IPS DF 19.7 (cell line): ENCODE data around the gene CBFA2T3.
"Not testable (repeated sequence)": the region's sequence is repeated elsewhere in the genome, so short reads cannot be mapped to it uniquely, and the experiment has no call there.

Experiments used
- DNase-seq: peaks from one replicate; pipeline ENCODE4 v3.0.0-alpha.2; 2013; ENCODE audit warnings: low read depth, low spot score

CBFA2T3 gene

DNA sequence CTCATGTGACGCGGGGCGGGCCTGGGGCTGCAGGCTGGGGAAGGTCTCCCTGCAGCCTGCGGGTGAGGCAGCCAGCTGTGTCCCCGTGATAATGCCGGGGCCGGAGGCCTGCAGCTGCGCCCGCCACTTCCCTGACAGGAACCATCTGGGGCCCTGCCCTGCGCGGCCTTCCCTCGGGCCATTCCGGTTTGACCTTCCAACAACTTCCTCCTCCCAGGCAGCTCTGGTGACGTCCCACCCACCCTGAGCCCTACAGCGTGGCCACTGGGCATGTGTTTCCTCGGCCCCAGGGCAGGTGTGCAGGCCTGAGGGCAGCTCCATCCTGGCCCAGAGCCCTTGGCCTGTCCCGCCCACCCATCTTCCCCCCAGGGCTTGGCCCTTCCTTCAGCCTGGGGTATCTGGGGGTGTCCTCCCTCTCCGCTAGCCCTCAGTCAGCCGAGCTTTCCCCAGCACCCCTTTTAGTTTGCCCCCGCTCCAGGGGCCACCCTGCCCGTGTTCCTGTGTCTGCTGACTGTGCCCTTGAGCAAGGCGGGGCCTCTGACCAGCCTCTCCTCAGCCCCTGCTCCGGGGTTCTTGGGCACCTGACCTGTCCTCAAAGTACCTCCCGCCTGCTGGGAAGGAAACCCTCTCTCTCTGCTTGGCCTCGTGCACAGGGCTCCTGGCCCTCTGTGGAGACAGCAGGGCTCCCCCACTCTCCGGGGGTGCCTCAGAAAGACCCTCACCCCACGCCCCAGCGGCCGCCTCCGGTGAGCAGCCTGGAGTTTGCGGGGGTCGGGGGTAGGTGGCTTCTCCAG lies at the start of gene CBFA2T3:
Gene CBFA2T3 (minus strand): TSS at position 190 of the 794 bp plus-strand sequence. CDS start 400 bp downstream, outside the sequence.
- DNase-seq: no peak

DNA sequence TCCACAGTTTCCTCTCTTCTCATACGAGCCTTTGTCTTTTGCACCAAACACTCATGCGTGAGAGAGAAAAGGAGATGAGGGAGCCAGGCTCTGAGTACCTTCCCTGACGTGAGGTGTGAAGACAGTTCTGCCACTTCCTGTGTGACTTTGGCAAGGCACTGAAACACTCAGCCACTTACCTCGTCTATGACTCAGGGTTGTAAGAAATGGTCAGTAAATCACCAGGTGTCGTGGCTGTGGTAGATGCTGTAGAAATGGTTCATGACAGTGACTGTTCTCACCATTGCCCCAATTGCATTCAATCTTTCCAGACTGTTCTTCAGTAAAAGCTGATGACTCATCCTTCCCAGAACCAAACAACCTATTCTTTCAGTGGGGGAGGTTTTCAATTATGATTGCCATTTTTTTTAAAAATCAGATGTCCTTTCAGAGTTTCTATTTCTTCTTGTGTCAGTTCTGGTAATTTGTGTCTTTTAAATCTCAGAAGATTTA lies 49.2 kb upstream of the CBFA2T3 start:
- no peak for DNase-seq

DNA sequence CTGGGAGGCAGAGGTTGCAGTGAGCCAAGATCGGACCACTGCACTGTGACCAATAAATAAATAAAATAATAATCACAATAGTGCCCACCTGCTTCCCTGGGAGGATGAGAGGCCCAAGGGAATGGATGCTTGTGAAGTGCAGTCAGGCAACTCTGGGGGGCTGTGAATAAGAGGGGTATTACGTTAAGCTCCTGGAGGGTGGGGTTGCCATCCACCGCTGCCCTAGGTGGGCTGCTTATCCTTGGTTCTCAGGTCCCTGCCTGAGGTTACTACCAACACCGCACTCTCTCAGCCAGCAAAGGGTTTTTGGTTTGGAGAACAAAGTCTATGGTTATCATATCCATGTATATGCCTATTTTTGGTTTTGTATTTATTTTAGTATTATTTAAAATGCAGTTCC lies 48.6 kb upstream of the CBFA2T3 start:
- no peak for DNase-seq

GRCh38 chr16:89024546-89025060 lies 47.6 kb upstream of the CBFA2T3 start:
- no peak for DNase-seq

- no peak for DNase-seq
Measured at GRCh38 chr16:89023621-89024511, 46.9 kb upstream of the CBFA2T3 start.

GRCh38 chr16:89023151-89023551 lies 46.1 kb upstream of the CBFA2T3 start:
- no peak for DNase-seq

- no peak for DNase-seq
Measured at GRCh38 chr16:89022051-89022836, 45.2 kb upstream of the CBFA2T3 start.

DNA sequence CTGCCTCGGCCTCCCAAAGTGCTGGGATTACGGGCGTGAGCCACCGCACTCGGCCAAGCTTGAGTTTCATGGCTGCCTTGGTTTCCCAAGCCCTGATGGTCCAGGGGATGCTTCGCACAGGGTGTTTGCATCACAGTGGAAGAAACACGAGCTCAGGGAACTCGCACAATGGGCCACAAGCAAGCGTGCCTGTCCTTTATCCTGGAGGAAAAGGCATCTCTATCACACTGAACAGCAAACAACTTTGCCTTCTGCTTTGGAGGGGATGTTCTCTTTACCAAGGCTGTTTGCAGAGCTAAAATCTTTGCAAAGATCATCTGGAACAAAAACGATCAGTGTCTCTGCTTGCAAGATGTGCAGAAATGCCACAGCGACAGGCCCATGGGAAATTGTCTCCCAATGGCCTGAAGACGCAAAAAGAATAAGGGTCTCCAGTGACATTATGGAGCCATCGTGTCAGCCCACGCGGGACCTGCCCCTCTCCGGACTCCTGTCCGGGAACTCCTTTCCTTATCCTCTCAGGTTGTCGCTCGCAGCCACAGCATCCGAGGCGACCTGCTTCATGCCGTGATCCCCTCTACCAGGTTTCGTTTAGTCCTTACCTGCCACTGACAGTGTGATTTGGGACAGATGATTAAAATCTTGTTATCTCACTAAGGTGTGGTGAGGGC lies 44.1 kb upstream of the CBFA2T3 start:
- DNase-seq: no peak

- DNase-seq: no peak
Measured at GRCh38 chr16:89020068-89020924, 43.3 kb upstream of the CBFA2T3 start.

DNA sequence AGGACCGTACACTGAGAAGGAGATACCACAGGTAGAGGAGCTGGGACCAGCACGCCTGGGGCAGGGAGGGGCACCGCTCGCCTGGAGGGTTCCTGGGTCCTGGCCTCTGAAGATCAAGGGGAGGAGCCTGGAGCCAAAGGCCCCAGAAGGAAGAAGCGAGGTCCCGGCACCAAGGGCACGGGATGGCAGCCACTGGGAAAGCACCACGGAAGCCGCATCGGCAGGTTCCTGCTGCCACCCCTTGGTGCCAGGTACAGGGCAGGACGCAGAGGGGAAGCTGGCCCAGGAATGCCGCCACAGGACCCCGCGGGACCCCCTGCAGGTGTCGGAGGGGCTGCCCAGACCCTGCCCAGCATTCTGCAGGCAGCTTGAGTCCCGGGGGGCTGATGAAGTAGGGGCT lies 42.5 kb upstream of the CBFA2T3 start:
- DNase-seq: no peak

DNA sequence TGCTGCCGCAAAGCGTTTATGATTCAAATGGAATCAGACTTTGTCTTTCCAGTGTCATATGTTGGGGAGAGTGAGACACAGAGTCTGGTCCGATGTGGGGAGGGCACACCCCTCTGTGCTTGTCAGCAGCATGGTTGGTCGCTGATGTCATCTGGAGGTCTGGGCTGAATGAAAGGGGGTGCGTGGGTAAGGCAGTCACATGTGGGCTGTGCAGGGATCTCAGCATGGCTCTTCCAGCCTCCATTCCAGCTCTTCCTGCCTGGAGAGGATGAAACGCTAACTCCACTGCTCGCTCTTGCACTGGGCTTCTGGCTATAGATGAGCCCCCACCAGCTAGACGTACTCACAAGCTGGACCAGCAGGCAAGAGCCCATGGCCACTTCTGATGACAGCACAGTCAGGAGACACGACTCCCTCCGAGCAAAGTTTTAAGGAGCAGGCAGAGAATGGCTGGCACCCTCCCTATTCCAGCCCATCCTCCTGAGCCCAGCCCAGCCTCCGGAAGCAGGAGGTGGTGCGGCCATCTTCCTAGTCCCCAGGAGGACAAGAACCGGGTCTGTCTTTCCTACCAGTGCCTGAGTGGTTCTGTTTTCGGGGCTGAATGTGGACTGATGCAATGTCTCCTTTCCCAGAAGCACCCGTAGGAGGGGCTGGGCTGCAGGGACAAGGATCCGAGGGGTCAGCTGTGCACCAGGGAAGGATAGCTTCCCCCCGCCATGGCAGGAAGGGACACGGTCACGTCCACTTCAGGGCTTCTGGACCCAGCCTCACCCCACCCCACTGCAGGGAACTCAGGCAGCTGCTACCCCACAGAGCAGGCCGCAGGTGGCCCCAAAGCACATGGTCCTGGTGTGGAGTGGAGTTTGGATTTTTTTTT lies 41.5 kb upstream of the CBFA2T3 start:
- no peak for DNase-seq

DNA sequence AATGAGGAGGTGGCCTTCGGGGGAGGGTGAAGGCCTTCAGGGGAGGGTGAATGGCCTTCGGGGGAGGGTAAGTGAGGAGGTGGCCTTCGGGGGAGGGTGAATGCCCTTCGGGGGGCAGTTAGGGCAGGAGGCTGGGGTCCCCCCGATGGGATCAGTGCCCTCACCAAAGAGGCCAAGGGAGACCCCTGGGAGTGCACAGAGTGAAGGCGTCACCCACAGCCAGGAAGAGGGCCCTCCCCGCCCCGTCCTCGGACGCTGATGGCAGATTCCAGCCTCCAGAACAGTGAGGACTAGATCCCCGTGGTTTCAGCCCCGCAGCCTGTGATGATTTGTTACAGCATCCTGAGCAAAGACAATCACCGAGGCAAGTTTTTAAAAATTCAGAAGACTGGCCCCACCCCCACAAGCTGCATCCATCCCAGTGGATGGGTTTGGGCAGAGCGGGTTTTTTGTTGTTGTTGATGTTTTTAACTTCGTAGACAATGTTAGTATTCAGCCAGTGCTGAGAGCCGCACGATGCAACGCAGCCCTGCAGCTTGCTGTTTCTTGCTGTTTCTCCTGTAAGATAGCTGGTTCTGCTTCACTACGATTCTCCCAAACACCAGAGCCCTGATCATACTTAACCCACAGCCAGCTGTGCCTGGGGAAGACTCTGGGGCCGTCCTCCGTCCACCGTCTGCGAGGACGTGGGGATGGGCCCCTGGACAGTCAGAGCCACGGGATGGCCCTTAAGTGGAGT lies 40.7 kb upstream of the CBFA2T3 start:
- no peak for DNase-seq

DNA sequence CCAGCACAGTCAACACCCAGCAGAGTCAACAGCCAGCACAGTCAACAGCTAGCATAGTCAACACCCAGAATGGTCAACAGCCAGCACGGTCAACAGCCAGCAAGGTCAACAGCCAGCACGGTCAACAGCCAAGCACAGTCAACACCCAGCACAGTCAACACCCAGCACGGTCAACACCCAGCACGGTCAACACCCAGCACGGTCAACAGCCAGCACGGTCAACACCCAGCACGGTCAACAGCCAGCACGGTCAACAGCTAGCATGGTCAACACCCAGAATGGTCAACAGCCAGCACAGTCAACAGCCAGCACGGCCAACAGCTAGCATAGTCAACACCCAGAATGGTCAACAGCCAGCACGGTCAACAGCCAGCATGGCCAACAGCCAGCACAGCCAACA lies 39.6 kb upstream of the CBFA2T3 start:
- not testable (repeated sequence) for DNase-seq

DNA sequence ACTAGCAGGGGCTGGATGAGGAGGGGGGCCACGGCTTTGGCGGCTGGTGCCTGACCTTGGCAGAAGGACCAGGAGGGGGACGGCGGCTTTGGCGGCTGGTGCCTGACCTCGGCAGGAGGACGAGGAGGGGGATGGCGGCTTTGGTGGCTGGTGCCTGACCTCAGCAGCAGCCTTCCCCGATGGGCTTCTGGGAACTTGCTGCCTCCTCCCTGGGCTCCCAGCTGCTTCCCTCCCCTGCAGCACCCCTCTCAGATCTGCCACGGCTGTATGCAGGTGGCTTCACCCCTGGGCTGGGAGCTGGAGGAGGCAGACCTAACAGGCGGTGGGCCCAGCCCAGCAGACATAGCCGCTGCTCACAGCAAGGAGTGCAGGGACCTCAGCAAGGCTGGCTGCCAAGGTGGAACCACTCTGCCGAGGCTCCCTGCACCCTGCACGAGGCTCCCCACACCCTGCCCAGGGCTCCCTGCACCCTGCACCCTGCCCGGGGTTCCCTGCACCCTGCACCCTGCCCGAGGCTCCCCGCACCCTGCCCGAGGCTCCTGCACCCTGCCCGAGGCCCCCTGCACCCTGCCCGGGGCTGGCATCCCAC lies 38.4 kb upstream of the CBFA2T3 start:
- DNase-seq: no peak

GRCh38 chr16:89014403-89015230 lies 37.6 kb upstream of the CBFA2T3 start:
- no peak for DNase-seq

- no peak for DNase-seq
Measured at GRCh38 chr16:89013692-89014402, 36.8 kb upstream of the CBFA2T3 start.
